Measurements from ENCODE around the gene HSPBP1.
A peak's percentile ranks its signal among the peaks of the same experiment; 100 is the strongest.

Gene HSPBP1

DNA sequence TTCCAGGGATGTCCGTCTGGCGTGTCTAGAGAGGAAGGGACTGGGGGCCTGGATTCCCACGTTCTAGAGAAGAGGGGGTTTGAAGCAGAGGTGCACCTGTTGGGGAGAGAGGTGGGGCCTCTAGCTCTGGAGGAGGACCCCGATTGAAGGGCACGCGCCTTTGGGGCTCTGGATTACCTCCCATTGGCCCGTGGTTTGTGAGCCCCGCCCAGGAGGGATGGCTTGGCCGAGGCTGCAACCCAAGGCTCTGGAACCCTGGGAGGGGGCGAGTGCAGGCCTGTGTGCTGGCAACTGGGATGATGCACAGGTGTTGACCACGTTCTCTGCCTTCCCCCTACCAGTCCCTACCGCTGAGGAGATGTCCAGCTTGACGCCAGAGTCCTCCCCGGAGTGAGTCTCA is 25.1 kb upstream of the HSPBP1 start:
- DNase-seq (ENCODE audit: low read depth), result no peak

- DNase-seq (ENCODE audit: low read depth), result no peak
Measured at GRCh38 chr19:55304279-55304978, 24.5 kb upstream of the HSPBP1 start.

- DNase-seq (ENCODE audit: low read depth), result no peak
Measured at GRCh38 chr19:55303477-55303876, 23.6 kb upstream of the HSPBP1 start.

- no peak for DNase-seq (ENCODE audit: low read depth)
Measured at GRCh38 chr19:55302318-55302703, 22.4 kb upstream of the HSPBP1 start.

GRCh38 chr19:55301459-55302317 is 21.8 kb upstream of the HSPBP1 start:
- DNase-seq (ENCODE audit: low read depth), result peak; percentile 11

DNA sequence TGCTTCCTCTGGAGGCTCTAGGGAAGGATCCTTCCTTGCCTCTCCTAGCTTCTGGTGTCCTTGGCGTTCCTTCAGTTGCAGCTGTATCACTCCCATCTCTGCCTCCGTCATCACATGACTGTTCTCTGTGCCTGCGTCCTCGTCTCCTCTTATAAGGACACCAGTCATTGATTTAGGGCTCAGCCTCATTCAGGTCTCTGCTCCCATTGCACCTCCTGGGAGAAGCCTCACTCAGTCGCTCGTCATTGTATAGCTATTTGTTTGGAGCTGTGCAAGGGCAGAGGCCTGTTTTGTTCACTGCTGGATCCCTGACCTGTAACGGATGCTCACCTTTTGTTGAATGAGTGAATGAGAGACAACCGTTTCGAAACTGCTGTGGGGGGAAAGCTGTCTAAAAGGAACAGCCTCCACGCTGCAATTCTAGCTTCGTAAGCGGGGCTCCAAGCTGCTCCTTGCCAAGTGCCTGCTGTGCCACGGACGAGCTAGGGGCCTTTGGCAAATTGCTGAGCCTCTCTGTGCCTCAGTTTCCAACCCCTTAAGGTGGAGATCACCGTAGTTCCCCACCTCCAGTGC is 21.1 kb upstream of the HSPBP1 start:
- DNase-seq (ENCODE audit: low read depth), result no peak

- DNase-seq (ENCODE audit: low read depth), result no peak
Measured at GRCh38 chr19:55299991-55300390, 20.1 kb upstream of the HSPBP1 start.

DNA sequence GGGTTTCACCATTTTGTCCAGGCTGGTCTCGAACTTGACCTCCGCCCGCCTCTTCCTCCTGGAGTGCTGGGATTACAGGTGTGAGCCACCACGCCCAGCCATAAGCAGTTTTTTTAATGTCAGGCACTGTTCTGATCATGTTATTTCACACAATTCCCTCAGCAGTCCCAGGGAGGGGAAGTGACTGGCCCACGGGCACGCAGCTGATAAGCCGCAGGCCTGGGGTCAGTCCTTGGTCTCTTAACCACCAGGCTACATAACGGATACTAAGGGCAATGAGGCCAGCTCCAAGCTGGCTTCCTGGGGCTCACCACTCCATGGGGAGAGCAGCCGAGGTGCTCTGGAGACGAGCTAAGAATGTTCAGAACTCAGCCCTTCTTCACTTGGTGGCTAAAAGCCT is 17.4 kb upstream of the HSPBP1 start:
- no peak for DNase-seq (ENCODE audit: low read depth)

- DNase-seq (ENCODE audit: low read depth), result no peak
Measured at GRCh38 chr19:55289117-55289796, 9.3 kb upstream of the HSPBP1 start.

DNA sequence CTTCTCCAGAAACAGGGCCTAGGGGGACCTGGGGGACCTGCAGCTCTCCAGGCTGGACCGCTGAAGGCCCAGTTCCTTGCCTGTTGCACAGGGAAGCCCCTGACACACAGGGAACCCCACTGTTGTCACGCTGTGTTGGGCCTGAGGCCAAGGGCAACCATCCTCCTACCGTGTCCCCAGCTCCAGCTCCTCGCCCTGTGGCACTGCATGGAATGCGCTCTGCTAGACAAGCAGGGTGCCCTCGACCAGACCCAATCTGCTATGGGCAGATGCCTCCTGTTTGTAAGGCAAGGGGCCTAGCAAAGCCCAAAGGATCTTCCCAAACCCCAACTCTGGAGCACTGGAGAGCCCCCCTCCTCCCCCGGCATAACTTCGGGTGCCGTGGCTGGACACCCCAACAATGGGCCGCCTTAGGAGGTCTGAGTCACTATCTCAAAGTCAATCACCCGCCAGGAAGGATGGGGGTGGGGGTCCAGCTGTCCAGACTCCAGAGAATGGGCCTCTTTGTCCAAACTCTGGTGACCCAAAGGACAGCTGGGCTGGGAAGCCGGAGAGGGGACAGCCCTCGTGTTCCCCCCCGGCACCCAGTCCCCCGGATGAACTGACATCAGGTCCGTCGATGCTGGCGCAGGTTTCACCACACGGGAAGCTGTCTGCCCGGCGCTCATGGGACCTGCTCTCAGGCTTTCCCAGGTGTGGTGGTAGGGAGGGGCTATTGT is 7.6 kb upstream of the HSPBP1 start:
- DNase-seq (ENCODE audit: low read depth), result no peak

- DNase-seq (ENCODE audit: low read depth), result no peak
Measured at GRCh38 chr19:55285229-55285890, 5.5 kb upstream of the HSPBP1 start.

- DNase-seq (ENCODE audit: low read depth), result no peak
Measured at GRCh38 chr19:55284405-55285058, 4.6 kb upstream of the HSPBP1 start.

- DNase-seq (ENCODE audit: low read depth), result no peak
Measured at GRCh38 chr19:55283548-55284377, 3.9 kb upstream of the HSPBP1 start, which contains the start of gene BRSK1. TSS of gene BRSK1 (plus strand) at chr19:55283997. CDS start at chr19:55284443, 446 bp downstream.

GRCh38 chr19:55279340-55279739 is 570 bp downstream of the HSPBP1 start:
- DNase-seq (ENCODE audit: low read depth), result no peak

- DNase-seq (ENCODE audit: low read depth), result no peak
Measured at GRCh38 chr19:55278391-55279135, 1.3 kb downstream of the HSPBP1 start.

DNA sequence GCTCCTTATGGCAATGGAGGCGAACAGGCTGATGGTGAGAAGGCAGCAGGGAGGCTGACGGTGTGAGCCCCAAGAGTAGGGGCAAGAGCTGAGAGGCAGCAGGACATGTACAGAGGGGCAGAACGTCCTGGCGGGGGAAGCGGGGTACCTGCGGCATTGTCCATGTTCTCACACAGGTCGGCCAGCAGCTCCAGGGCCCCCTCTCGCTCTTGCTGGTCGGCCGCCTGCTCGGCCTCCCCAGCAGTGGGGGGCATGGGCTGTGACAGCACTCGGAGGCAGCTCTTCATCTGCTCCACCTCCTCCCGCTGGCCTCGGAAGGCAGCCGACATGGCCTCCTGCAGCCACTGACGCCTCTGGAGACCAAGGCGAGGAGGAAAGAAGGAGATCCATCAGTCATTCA is 2.4 kb downstream of the HSPBP1 start:
- DNase-seq (ENCODE audit: low read depth), result no peak

- DNase-seq (ENCODE audit: low read depth), result no peak
Measured at GRCh38 chr19:55276720-55277430, 3.0 kb downstream of the HSPBP1 start.

Data from GM04503 (cell line).